ENCODE data around the gene MOGAT3.
A peak's percentile ranks its signal among the peaks of the same experiment; 100 is the strongest.

MOGAT3 gene

GRCh38 chr7:101232141-101232850 is 31.5 kb upstream of the MOGAT3 start:
- no peak for DNase-seq

GRCh38 chr7:101231644-101232043 is 30.8 kb upstream of the MOGAT3 start:
- no peak for DNase-seq

- DNase-seq: no peak
These were observed 25.9 kb upstream of the MOGAT3 start for GRCh38 chr7:101226721-101227120.

GRCh38 chr7:101225650-101226049 is 24.8 kb upstream of the MOGAT3 start:
- DNase-seq: no peak

GRCh38 chr7:101223528-101223927 is 22.7 kb upstream of the MOGAT3 start:
- no peak for DNase-seq

GRCh38 chr7:101222275-101222830 is 21.5 kb upstream of the MOGAT3 start:
- no peak for DNase-seq

GRCh38 chr7:101220295-101220694 is 19.5 kb upstream of the MOGAT3 start:
- DNase-seq: no peak

- no peak for DNase-seq
These were observed 17.6 kb upstream of the MOGAT3 start for GRCh38 chr7:101218236-101219125.

- DNase-seq: peak; percentile 94
These were observed 16.8 kb upstream of the MOGAT3 start, which contains the start of the genes PLOD3 and ZNHIT1 for GRCh38 chr7:101217388-101218235. Gene PLOD3, minus strand, starts transcription at chr7:101217581. Its CDS starts 307 bp downstream, at chr7:101217274. Gene ZNHIT1, plus strand, starts transcription at chr7:101218165. Its CDS starts 31 bp downstream, at chr7:101218196.

- DNase-seq: no peak
These were observed 16.1 kb upstream of the MOGAT3 start for GRCh38 chr7:101216860-101217387.

- DNase-seq: no peak
These were observed 15.4 kb upstream of the MOGAT3 start for GRCh38 chr7:101216001-101216859.

GRCh38 chr7:101212014-101212413 is 11.2 kb upstream of the MOGAT3 start:
- no peak for DNase-seq

GRCh38 chr7:101211501-101211900 is 10.7 kb upstream of the MOGAT3 start:
- no peak for DNase-seq

GRCh38 chr7:101210143-101210542 is 9.3 kb upstream of the MOGAT3 start:
- no peak for DNase-seq

GRCh38 chr7:101208794-101209193 is 8.0 kb upstream of the MOGAT3 start:
- no peak for DNase-seq

GRCh38 chr7:101207459-101207858 is 6.6 kb upstream of the MOGAT3 start:
- DNase-seq: no peak

GRCh38 chr7:101206665-101207042 is 5.8 kb upstream of the MOGAT3 start:
- no peak for DNase-seq

GRCh38 chr7:101205901-101206664 is 5.2 kb upstream of the MOGAT3 start:
- no peak for DNase-seq

- DNase-seq: peak; percentile 17
These were observed 3.2 kb upstream of the MOGAT3 start for GRCh38 chr7:101203740-101204738.

Measured in stimulated activated naive CD4-positive, alpha-beta T cell treated with Interleukin-2 at 50 U/mL for 16 hours (primary cell).